Epithelial cell of esophagus (primary cell): Measurements from ENCODE around the gene LENG9.

Experiments used
- DNase-seq: peaks from one replicate; pipeline ENCODE4 v3.0.0; 2010; ENCODE audit warnings: low read depth
- H3K4me3 ChIP-seq: 2 replicates; pipeline ENCODE4 v1.5.1; 2011; ENCODE audit warnings: mild to moderate bottlenecking, low read length, control low read depth
- CTCF ChIP-seq: IDR thresholded peaks from 2 replicates; pipeline ENCODE4 v1.5.1; 2011; ENCODE audit warnings: low read depth, mild to moderate bottlenecking, low read length, control low read depth, inconsistent platforms; ENCODE audit not compliant: insufficient read depth; ENCODE audit errors: missing control alignments

Gene LENG9

GRCh38 chr19:54415208-54415900 is 48.2 kb downstream of the LENG9 start, which contains the start of gene TTYH1:
TTYH1 (plus strand) TSS chr19:54415464; CDS start chr19:54415553, 89 bp downstream.
- TF ChIP-seq CTCF, result no peak
- DNase-seq, result no peak
- H3K4me3 ChIP-seq, result no peak within 1 kb of the TSS

GRCh38 chr19:54414156-54414555 is 49.4 kb downstream of the LENG9 start:
- no peak for DNase-seq

GRCh38 chr19:54412877-54413276 is 50.7 kb downstream of the LENG9 start:
- DNase-seq, result no peak
- TF ChIP-seq CTCF, result no peak
- no peak overlapping the region for H3K4me3 ChIP-seq

More at GRCh38 chr19:54414156-54414555, 49.4 kb downstream of the LENG9 start:
- H3K4me3 ChIP-seq, result no peak overlapping the region
- no peak for TF ChIP-seq CTCF
